Prostate gland (tissue), 2 donors: Measurements from ENCODE around the gene APOBR.

Experiments used
- CTCF ChIP-seq, 4 experiments: fragments of 200-600 bp in 2 of 4; fragments of 450-650 bp in 2 of 4; sonication (generic) in 2 of 4; IDR thresholded peaks; 1 replicate in 3 of 4; 2 replicates in 1 of 4; pipeline ENCODE4 v1.5.1; 2016 to 2019; ENCODE audit warnings: antibody characterized with exemption in 4 of 4, mild to moderate bottlenecking in 2 of 4, moderate library complexity in 2 of 4
- POLR2A ChIP-seq: fragments of 450-650 bp; IDR thresholded peaks from one replicate; pipeline ENCODE4 v1.6.1; 2016; ENCODE audit warnings: antibody characterized with exemption, mild to moderate bottlenecking

DNA sequence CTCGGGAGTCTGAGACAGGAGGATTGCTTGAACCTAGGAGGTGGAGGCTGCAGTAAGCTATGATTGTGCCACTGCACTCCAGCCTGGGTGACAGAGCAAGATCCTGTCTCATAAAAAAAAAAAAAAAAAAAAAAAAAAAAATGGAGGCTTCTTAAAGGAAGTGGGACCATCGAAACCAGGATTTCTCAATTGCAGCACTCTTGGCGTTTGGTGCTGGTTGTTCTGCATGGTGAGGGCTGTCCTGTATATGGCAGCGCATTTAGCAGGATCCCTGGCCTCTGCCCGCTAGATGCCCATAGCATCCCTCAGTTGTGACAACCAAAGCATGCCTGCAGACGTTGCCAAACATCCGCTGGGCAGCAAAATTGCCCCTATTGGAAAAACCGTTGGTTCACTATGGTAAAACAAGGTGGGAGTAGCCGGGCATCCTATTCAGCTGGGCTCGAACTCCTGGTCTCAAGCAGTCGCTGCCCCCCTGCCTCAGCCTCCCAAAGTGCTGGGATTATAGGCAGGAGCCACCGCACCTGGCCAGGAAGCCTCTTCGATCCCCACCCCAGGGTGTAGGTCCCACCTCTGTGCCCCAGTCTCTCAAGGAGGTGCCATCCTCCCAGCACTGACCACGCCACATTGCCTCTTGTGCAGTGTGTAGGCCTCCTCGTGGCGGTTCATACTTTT, 15.8 kb upstream of the APOBR start:
- TF ChIP-seq POLR2A (no peak), CTCF (IDR thresholded peaks at IDR 0.05) (no peak)
